Left lung (tissue), 10 donors: Measurements from ENCODE around the gene FNDC3A. TPM values are rescaled to one million over a fixed set of nuclear protein-coding genes. Genes with fewer than 3 reads are reported as not detected.
"Not testable (repeated sequence)": the region's sequence is repeated elsewhere in the genome, so short reads cannot be mapped to it uniquely, and the experiment has no call there.

Experiments
- ATAC-seq: fragments of 200-7000 bp; cut with Tn5 transposase; one replicate; pipeline ENCODE4 v1.9.1; 2020; ENCODE audit warnings: moderate library complexity
- DNase-seq, 4 donors: peaks; one replicate each; pipeline ENCODE4 v3.0.0-alpha.2; 2013 to 2020
- H3K27ac ChIP-seq, 2 donors: fragments of 200-600 bp; sonication (generic) in 1 of 2; one replicate each; pipeline versions ENCODE4 v1.5.0 to v1.8.0; 2020 to 2021
- H3K27me3 ChIP-seq, 2 donors: fragments of 200-600 bp; sonication (generic) in 1 of 2; one replicate each; pipeline versions ENCODE4 v1.5.0 to v1.8.0; 2020 to 2021
- H3K36me3 ChIP-seq, 2 donors: fragments of 200-600 bp; sonication (generic) in 1 of 2; one replicate each; pipeline versions ENCODE4 v1.5.0 to v1.8.0; 2020 to 2021
- H3K4me1 ChIP-seq, 2 donors: fragments of 200-600 bp; one replicate each; pipeline ENCODE4 v1.8.0; 2021
- H3K4me3 ChIP-seq, 2 donors: fragments of 200-600 bp; sonication (generic) in 1 of 2; one replicate each; pipeline versions ENCODE4 v1.5.0 to v1.8.0; 2020 to 2021; ENCODE audit warnings: mild to moderate bottlenecking in 1 of 2
- H3K9me3 ChIP-seq, 2 donors: fragments of 200-600 bp; sonication (generic) in 1 of 2; one replicate each; pipeline versions ENCODE4 v1.5.0 to v1.8.0; 2020 to 2021
- intact Hi-C, 2 donors: fragments of 100-400 bp; cut with DNase I; formaldehyde crosslinking; loops; one replicate each; pipeline versions ENCODE4 v1.11.2 to v1.14.2; 2022
- polyA plus RNA-seq, 6 donors: library from polyadenylated mRNA; unstranded; fragments of 120-200 nt; gene quantifications; one replicate each; pipeline ENCODE4 v1.2.1, GENCODE V29; 2013; ENCODE audit not compliant: insufficient read length in 6 of 6
- total RNA-seq, 2 donors: library from RNA; stranded (reverse); fragmentation: NEBNext Ultra II Directional; extraction: Animal tissue kit (Norgen Biotek cat#: 25700); gene quantifications; one replicate each; pipeline ENCODE4 v1.2.1, GENCODE V29; 2021
- TF ChIP-seq, protein P1 (sequence below), 2 donors: fragments of 200-600 bp; sonication (generic) in 1 of 2; IDR thresholded peaks; one replicate each; pipeline versions ENCODE4 v1.5.0 to v1.8.0; 2021; ENCODE audit warnings: antibody characterized with exemption in 2 of 2
- donor health status: DM: no; HTN: yes; CAD: no.
- donor health status: DM: no; HTN: no; CAD: no.

Gene FNDC3A
- total and polyA plus RNA-seq, 8 donors, result 55.5 to 80.5 (median 69.8) TPM

- no peak overlapping the region for H3K4me3 ChIP-seq
- DNase-seq, result no peak
- peaks cover 0 to 61% of the 10 kb centered on the region in 2 donors for H3K36me3 ChIP-seq
- H3K9me3 ChIP-seq, result no peaks in the 10 kb centered on the region
- peaks cover 0 to 32% of the 10 kb centered on the region in 2 donors for H3K4me1 ChIP-seq
- TF ChIP-seq, protein P1, sequence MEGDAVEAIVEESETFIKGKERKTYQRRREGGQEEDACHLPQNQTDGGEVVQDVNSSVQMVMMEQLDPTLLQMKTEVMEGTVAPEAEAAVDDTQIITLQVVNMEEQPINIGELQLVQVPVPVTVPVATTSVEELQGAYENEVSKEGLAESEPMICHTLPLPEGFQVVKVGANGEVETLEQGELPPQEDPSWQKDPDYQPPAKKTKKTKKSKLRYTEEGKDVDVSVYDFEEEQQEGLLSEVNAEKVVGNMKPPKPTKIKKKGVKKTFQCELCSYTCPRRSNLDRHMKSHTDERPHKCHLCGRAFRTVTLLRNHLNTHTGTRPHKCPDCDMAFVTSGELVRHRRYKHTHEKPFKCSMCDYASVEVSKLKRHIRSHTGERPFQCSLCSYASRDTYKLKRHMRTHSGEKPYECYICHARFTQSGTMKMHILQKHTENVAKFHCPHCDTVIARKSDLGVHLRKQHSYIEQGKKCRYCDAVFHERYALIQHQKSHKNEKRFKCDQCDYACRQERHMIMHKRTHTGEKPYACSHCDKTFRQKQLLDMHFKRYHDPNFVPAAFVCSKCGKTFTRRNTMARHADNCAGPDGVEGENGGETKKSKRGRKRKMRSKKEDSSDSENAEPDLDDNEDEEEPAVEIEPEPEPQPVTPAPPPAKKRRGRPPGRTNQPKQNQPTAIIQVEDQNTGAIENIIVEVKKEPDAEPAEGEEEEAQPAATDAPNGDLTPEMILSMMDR (IDR thresholded peaks at IDR 0.05), result no peak
- H3K27ac ChIP-seq, result peak overlapping the region in 1 of 2 donors; percentile 35
- no peaks in the 10 kb centered on the region for H3K27me3 ChIP-seq
- no peak for ATAC-seq
- intact Hi-C loops, result no loop called here
Measured at GRCh38 chr13:49132479-49133002, 156.8 kb downstream of the FNDC3A start.

- Histone ChIP-seq H3K27me3 (no peaks in the 10 kb centered on the region), H3K9me3 (no peaks in the 10 kb centered on the region), H3K4me1 (peaks cover 0 to 24% of the 10 kb centered on the region in 2 donors), H3K4me3 (no peak overlapping the region), H3K36me3 (peaks cover 0 to 73% of the 10 kb centered on the region in 2 donors), H3K27ac (no peak overlapping the region)
- ATAC-seq, result no peak
- no peak for DNase-seq
- intact Hi-C loops, result no loop called here
- TF ChIP-seq, protein P1 (IDR thresholded peaks at IDR 0.05), result no peak
Measured at GRCh38 chr13:49134305-49134704, 158.6 kb downstream of the FNDC3A start.

- ATAC-seq, H3K27me3 ChIP-seq, H3K27ac ChIP-seq, H3K4me3 ChIP-seq, H3K9me3 ChIP-seq, DNase-seq, intact Hi-C loops: not testable (repeated sequence)
- Histone ChIP-seq H3K36me3 (peaks cover 0 to 76% of the 10 kb centered on the region in 2 donors), H3K4me1 (peaks cover 0 to 24% of the 10 kb centered on the region in 2 donors)
Measured at GRCh38 chr13:49137138-49137643, 161.5 kb downstream of the FNDC3A start.

DNA sequence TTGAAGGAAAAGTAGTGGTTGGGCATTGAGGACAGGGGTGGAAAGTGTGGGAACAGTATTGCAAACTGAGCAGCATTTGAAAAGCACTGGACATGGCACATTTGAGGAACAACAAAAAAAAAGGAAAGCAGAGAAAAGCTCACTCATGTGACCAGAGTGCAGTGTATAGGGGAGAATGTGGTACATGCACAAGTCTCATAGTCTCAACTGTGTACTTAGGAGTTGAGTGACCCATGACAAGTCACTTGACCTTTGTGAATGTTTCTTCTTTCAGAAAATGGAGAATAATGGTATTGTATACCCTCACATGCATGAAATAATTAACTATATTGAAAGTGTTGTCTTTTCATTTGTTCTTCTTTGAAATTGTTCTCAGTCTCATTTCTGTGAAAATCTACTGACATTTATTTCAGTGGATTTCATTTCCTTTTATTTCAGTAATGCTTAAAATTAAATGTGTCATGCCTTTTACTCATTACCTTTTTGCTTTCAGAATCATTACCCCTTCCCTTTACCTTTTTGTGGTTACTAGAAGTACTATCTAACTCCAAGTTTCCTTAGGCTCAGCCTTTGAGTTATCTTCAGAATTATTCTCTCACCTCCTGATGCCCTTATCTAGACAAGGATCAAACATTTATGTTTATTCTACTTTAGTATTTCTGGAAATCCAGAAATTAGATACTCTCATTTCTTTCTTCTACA, 165.3 kb downstream of the FNDC3A start:
- H3K27me3 ChIP-seq, result no peaks in the 10 kb centered on the region
- peaks cover 0 to 70% of the 10 kb centered on the region in 2 donors for H3K36me3 ChIP-seq
- no peak overlapping the region for H3K4me3 ChIP-seq
- ATAC-seq (peak; percentile 54), DNase-seq (no peak)
- intact Hi-C loops, result no loop called here
- H3K9me3 ChIP-seq, result no peaks in the 10 kb centered on the region
- H3K4me1 ChIP-seq, result peaks cover 0 to 6% of the 10 kb centered on the region in 2 donors
- TF ChIP-seq, protein P1 (IDR thresholded peaks at IDR 0.05), result no peak
- H3K27ac ChIP-seq, result no peak overlapping the region

- intact Hi-C loops, result no loop called here
- DNase-seq (no peak), ATAC-seq (peak; percentile 78)
- TF ChIP-seq, protein P1 (IDR thresholded peaks at IDR 0.05), result no peak
- Histone ChIP-seq H3K9me3 (peaks cover 0 to 21% of the 10 kb centered on the region in 2 donors), H3K27me3 (no peaks in the 10 kb centered on the region), H3K27ac (peak overlapping the region; percentile 55 to 62), H3K4me3 (peak overlapping the region in 1 of 2 donors; percentile 4), H3K36me3 (peaks cover 0 to 72% of the 10 kb centered on the region in 2 donors), H3K4me1 (peaks cover 5 to 11% of the 10 kb centered on the region in 2 donors)
Measured at GRCh38 chr13:49146950-49147355, 171.2 kb downstream of the FNDC3A start.
